ENCODE data around the gene KAZN.

KAZN gene

DNA sequence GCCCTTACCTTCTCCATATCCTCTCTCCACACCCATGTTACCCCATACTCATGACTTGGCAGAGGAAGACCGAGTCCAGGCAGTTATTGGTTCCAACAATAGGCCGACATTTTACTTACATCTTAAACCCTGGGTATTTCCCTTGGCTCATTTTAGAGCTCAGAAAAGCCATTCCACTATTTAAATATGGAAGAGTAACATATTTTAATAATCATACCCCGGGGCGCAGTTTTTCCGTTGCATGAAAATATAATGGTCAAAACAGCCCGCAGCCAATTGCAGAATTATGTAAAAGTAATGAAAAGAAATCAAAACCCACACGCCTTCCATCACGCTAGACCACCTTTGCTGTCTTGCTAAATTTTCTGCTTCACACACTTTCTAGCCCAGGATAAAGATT is 48.5 kb downstream of the KAZN start:
- Histone ChIP-seq H3K27ac (no peak overlapping the region), H3K27me3 (no peaks in the 10 kb centered on the region), H3K9me3 (no peaks in the 10 kb centered on the region), H3K36me3 (no peaks in the 10 kb centered on the region), H3K4me1 (ENCODE audit: control insufficient read depth in 1 of 2, insufficient read depth in 1 of 2, low read depth in 1 of 2, low read length in 1 of 2) (no peaks in the 10 kb centered on the region), H3K4me3 (ENCODE audit: low read depth in 1 of 2, low read length in 1 of 2) (no peak overlapping the region)
- TF ChIP-seq, protein P1, sequence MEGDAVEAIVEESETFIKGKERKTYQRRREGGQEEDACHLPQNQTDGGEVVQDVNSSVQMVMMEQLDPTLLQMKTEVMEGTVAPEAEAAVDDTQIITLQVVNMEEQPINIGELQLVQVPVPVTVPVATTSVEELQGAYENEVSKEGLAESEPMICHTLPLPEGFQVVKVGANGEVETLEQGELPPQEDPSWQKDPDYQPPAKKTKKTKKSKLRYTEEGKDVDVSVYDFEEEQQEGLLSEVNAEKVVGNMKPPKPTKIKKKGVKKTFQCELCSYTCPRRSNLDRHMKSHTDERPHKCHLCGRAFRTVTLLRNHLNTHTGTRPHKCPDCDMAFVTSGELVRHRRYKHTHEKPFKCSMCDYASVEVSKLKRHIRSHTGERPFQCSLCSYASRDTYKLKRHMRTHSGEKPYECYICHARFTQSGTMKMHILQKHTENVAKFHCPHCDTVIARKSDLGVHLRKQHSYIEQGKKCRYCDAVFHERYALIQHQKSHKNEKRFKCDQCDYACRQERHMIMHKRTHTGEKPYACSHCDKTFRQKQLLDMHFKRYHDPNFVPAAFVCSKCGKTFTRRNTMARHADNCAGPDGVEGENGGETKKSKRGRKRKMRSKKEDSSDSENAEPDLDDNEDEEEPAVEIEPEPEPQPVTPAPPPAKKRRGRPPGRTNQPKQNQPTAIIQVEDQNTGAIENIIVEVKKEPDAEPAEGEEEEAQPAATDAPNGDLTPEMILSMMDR (IDR thresholded peaks at IDR 0.05) = no peak

DNA sequence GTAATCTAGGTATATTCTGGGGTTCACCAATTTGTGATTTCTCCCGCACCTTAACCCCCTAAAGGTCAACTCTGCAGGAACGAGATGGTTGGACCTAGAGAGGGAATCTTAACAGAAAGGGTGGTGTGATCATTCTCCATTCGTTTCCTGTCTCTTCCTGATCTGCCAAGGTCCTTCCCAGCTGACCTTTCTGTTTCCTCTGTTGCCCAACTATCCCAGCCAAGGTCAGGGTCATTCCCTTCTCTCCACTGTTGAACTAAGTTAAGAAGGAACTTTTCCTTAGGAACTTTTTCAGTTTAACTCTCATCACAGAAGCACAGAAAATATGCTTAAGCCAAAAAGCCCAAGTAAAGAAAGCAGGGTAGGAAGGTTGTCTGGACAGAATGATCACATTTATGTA is 49.3 kb downstream of the KAZN start:
- TF ChIP-seq, protein P1 (IDR thresholded peaks at IDR 0.05) = no peak
- Histone ChIP-seq H3K27ac (no peak overlapping the region), H3K9me3 (no peaks in the 10 kb centered on the region), H3K4me1 (ENCODE audit: control insufficient read depth in 1 of 2, insufficient read depth in 1 of 2, low read depth in 1 of 2, low read length in 1 of 2) (no peaks in the 10 kb centered on the region), H3K36me3 (no peaks in the 10 kb centered on the region), H3K4me3 (ENCODE audit: low read depth in 1 of 2, low read length in 1 of 2) (no peak overlapping the region), H3K27me3 (no peaks in the 10 kb centered on the region)

DNA sequence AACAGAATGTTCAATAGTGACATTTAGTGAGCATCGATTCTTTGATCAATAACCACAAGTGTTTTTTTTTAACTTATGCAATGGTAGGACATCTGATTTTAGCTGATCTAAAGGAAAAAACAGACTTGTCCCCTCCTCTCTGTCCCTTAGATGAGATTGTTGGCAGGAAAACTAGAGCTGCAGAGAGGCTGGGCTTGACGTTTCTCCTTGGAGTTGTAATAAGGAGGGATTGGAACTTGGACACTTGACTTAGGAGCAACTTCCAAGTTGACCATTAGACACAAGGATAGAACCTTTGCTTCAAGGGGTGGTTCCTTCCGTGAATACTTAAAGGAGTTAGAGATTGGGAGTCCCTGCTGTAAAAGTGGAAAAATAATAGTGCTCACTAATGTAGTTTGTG is 49.9 kb downstream of the KAZN start:
- no peaks in the 10 kb centered on the region for H3K36me3 ChIP-seq

DNA sequence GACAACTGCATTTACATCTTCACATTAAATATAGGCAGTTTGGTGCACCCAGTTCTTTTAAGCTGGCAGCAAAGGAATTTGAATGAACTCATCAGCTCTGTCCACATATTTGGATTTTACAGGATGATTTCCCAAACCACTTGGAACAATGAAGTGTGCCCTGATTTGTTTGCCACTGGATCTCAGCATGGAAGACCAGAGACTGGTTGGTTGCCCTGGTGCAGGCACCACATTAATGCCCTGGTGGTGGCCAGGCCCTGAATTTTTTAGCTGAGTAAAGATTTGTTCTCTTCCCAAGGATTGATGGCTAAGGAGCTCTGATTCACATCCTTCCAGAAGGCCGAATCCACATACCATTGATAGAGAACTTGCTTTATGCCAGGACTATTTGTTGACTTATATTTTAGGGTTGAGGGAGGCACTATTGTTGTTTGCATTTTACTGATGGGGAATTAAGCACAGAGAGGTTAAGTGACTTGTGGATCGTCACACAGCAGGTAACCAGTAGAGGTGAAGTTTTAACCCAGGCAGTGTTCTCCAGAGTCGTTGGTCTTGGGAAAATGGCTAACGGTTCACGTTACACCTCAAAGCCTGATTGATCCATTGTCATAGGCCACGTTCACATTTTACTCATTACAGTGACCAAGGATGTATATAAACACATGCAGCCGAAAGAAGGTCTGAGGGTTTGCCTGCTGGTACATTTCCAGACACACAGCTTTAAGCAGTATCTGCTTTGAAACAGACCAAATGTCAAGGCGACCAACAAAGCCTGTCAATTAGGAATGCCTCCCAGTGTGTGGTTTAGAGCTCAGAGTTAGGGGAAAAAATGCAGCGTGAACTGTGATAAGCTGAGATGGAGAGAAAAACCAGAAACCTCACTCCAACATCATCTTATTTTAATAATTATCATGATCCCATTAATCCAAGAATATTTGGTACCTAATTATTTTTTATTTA is 50.7 kb downstream of the KAZN start:
- Histone ChIP-seq H3K4me3 (ENCODE audit: low read depth in 1 of 2, low read length in 1 of 2) (no peak overlapping the region), H3K27ac (no peak overlapping the region), H3K36me3 (no peaks in the 10 kb centered on the region), H3K9me3 (no peaks in the 10 kb centered on the region), H3K4me1 (ENCODE audit: control insufficient read depth in 1 of 2, insufficient read depth in 1 of 2, low read depth in 1 of 2, low read length in 1 of 2) (no peaks in the 10 kb centered on the region), H3K27me3 (no peaks in the 10 kb centered on the region)
- TF ChIP-seq, protein P1 (IDR thresholded peaks at IDR 0.05) = no peak

More for the DNA sequence above, 49.9 kb downstream of the KAZN start:
- Histone ChIP-seq H3K9me3 (no peaks in the 10 kb centered on the region), H3K27ac (no peak overlapping the region), H3K4me1 (ENCODE audit: control insufficient read depth in 1 of 2, insufficient read depth in 1 of 2, low read depth in 1 of 2, low read length in 1 of 2) (no peaks in the 10 kb centered on the region), H3K27me3 (no peaks in the 10 kb centered on the region), H3K4me3 (ENCODE audit: low read depth in 1 of 2, low read length in 1 of 2) (no peak overlapping the region)
- TF ChIP-seq, protein P1 (IDR thresholded peaks at IDR 0.05) = no peak

- TF ChIP-seq, protein P1 (IDR thresholded peaks at IDR 0.05) = no peak
- Histone ChIP-seq H3K4me3 (ENCODE audit: low read depth in 1 of 2, low read length in 1 of 2) (no peak overlapping the region), H3K9me3 (no peaks in the 10 kb centered on the region), H3K27me3 (no peaks in the 10 kb centered on the region), H3K27ac (no peak overlapping the region), H3K36me3 (no peaks in the 10 kb centered on the region), H3K4me1 (ENCODE audit: control insufficient read depth in 1 of 2, insufficient read depth in 1 of 2, low read depth in 1 of 2, low read length in 1 of 2) (no peaks in the 10 kb centered on the region)
Measured at GRCh38 chr1:14649976-14650375, 51.5 kb downstream of the KAZN start.
